Neural progenitor cell (in vitro differentiated cells): ENCODE data around the gene ZNF654.

Experiments
- EZH2 ChIP-seq: fragments of 200-600 bp; sonication (generic); IDR thresholded peaks from 2 replicates; pipeline ENCODE4 v1.6.1; 2017; ENCODE audit warnings: antibody characterized with exemption, mild to moderate bottlenecking, moderate library complexity
- EZH2phosphoT487 ChIP-seq: fragments of 200-600 bp; sonication (generic); IDR thresholded peaks from 2 replicates; pipeline ENCODE4 v1.6.1; 2017; ENCODE audit warnings: antibody characterized with exemption
- TF ChIP-seq, protein P1 (sequence below): fragments of 200-600 bp; sonication (generic); IDR thresholded peaks from 2 replicates; pipeline ENCODE4 v1.5.1; 2017; ENCODE audit warnings: antibody characterized with exemption, mild to moderate bottlenecking

DNA sequence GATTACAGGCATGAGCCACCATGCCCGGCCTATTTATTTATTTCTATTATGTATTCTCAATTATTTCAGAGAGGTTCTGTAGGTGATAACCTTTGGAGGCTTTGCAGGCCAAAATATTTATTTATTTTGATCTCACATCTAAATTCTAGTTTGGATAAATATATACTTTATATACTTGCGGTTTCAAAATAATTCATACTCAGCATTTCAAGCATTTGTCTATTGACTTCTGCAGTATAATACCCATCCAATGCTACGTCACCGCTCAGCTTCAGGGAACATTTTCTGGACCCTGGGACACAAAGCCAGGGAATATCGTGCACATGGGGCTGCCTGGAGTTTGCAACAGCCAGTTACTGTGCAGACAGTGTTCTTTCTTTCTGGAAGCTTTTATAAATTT, 22.8 kb upstream of the ZNF654 start:
- TF ChIP-seq, protein P1, sequence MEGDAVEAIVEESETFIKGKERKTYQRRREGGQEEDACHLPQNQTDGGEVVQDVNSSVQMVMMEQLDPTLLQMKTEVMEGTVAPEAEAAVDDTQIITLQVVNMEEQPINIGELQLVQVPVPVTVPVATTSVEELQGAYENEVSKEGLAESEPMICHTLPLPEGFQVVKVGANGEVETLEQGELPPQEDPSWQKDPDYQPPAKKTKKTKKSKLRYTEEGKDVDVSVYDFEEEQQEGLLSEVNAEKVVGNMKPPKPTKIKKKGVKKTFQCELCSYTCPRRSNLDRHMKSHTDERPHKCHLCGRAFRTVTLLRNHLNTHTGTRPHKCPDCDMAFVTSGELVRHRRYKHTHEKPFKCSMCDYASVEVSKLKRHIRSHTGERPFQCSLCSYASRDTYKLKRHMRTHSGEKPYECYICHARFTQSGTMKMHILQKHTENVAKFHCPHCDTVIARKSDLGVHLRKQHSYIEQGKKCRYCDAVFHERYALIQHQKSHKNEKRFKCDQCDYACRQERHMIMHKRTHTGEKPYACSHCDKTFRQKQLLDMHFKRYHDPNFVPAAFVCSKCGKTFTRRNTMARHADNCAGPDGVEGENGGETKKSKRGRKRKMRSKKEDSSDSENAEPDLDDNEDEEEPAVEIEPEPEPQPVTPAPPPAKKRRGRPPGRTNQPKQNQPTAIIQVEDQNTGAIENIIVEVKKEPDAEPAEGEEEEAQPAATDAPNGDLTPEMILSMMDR: no peak
- no peak for TF ChIP-seq EZH2
- no peak for TF ChIP-seq EZH2phosphoT487
